Measurements from ENCODE around the gene LZIC.

Gene LZIC

GRCh38 chr1:9883585-9884449, 59.4 kb downstream of the LZIC start:
- no peak for DNase-seq

GRCh38 chr1:9882945-9883303, 60.3 kb downstream of the LZIC start:
- DNase-seq, result no peak

- DNase-seq, result peak; percentile 29
Observed at GRCh38 chr1:9882296-9882944, 60.8 kb downstream of the LZIC start.

- DNase-seq, result no peak
Observed at GRCh38 chr1:9881838-9882249, 61.3 kb downstream of the LZIC start.
